GM18511 (cell line): ENCODE measurements around the gene GJD2.

Source experiments
- ATAC-seq: cut with Tn5 transposase; IDR thresholded peaks from one replicate; pipeline ENCODE4 v1.9.1; 2021; ENCODE audit warnings: mild to moderate bottlenecking, moderate library complexity; ENCODE audit not compliant: unreplicated experiment

Gene GJD2

DNA sequence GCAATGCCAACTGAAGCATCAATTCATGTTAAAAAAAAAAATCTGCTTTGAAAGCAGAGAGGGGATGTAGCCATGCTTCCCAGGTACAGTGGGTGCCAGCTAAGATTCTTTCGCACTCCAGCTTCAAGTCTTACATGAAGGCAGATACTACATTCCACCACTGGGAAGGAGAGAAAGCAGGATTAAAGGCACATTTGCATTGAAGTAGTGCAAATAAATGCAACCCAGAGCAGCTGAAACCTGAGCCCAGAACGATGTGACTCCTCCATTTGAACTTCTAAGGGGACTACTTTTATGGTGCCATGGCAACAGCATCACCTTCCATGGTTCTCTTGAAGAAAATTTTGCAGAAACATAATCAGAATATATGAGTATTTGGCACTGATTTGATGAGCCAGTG, 19.1 kb upstream of the GJD2 start:
- ATAC-seq = no peak

DNA sequence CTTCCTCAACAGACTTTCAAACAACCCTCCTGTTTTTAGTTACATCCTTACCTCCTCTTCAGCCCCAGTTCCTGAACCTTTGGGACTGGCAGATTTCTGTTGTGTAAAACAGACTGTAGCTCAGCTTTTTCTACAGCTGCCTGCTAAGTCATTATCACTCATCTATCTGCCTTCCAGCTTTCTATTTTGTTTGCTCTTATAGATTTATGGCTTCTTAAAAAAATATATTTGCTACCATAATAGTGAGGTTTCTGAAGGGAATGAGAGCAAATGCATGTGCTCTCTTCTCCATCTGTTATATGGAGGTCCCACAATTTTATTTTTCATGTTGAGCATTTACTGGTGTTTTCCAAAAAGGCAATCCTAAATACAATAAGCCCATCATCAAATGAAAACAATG, 18.2 kb upstream of the GJD2 start:
- ATAC-seq = no peak

DNA sequence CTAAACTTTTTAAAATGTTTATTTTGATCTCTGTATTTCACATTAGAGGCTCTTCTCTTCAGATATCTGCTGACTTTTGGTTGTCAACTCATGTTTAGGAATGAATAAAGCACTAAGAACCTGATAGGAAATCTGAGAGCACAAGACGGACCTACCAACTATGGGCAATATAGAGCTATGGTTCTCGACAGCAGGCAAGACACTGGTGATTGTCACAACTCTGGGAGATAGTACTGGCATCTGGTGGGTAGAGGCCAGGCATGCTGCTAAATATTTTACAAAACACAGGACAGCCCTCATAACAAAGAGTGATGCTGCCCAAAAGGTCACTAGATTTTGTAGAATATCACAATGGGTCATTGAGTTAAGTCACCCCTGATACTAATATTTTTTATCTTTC, 17.5 kb upstream of the GJD2 start:
- no peak for ATAC-seq

DNA sequence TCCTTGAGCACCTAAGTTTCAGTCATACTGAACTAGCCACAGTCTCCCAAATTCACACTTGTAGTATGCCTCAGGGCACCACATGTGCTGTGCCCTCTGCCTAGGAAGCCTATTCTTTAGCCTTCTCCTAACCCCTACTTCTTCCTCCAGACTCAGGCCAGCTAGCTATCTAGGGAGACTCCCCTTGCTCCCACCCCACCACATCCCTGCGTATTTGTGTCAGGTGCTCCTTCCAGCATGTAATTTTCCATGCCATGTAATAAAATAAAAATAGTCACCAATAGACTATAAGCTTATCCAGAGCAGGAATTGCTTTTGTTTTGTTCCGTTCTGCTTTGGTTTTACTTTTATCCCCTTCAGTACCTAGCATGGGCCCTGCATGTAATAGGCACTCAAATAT, 14.9 kb upstream of the GJD2 start:
- no peak for ATAC-seq

DNA sequence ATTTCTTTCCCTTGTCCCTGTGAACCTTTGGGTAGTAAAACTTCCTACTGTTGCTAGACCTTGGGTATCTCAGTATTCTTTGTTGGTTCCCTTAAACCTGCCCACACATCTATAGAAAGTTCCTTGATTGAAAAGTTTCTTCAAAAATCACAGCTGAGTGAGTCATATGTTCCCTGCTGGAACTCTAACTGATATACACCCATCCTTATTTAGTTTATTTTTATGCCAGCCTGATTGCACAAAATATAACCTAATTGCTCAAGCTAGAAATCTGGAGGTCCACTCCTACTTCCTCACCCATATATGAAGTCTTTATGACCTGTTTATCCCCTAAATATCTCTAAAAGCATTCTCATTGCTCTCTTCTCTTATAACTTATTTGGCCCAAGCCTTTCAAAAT, 13.7 kb upstream of the GJD2 start:
- ATAC-seq = no peak

DNA sequence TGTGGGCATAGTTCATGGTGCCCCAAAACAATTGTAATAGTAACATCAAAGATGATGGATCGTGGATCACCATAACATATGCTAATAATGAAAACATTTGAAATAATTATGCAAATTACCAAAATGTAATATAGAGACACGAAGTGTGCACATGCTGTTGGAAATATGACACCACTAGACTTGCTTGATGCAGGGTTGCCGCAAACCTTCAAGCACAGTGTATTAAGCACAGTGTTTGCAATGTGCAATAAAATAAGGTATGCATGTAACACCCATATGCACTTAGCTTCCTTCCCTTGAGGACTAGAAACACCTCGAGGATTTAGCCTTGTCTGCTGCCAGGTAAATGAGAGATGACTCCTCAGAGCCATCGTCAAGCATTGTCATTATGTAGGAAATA, 10.9 kb upstream of the GJD2 start:
- ATAC-seq = no peak

DNA sequence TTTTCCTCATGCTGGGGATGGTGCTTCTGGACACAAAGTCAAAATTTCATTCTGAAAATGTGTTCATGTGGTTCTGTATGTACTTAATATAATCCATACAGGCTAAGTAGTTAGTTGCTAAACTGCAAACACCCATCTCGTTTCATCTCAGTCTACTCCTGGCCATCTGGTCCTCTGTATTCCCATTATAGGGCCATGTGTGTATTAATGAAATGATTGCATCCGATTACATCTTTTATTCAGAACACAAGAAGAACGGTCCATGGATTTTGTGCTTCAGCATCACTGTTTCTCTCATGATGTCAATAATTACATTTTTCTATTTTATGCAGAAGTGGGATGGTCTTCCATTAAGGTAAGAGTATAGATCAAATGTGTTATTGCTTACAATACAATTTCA, 6.1 kb upstream of the GJD2 start:
- no peak for ATAC-seq

DNA sequence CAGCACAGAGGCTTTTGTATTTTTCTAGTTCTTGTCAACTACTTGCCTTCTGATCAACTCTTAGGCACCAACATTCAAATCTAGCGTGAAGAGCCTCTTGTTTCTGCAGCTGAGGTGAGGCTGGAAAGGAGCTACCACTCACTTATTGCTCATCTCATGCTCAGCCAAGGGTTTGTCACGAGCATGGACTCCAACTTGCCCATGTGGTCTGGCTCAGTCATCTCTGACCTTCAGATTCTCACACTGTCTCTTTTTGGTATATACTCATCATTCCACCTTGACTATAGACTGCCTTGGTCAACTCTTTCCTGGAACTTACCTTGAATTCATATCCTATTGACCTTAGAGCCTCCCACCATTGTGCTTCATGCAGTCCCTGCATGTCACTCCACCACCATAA, 5.2 kb upstream of the GJD2 start:
- ATAC-seq = no peak

DNA sequence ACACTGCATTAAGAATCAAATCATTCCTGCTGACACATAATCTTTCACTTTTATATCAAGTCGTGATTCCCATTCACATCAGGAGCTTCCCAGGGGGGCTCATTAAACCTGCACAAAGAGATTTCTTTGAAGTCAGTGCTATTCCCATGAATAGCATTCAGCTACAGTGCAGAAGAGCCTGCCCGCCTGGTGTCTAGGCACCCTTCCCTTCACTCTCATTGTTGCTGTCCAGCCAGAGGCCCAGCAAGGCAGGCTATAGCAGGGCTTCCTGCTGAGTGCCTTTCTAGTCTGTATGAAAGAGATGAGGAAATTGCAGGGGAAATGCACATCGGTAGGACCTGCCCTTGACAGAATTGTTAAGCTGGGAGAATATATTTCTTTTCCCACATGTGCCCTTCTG, 4.5 kb upstream of the GJD2 start:
- no peak for ATAC-seq

DNA sequence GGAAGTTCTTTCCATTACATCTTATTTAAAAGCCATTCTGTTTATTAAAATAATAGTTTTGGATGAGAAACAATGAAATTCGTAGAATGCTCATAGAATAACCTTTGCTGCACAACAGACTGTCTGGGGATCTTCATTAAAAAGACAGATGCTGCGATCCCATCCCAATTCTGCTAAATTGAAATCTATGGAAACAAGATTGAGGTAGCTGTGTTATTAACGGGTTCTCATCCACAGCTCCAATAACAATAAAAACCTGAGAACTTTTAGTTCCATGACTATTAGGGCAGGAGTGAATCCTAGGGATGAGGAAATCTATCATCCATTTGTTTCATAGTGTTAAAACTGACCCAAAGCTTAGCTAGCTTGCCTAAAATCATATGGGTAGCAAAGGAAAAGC, 2.5 kb upstream of the GJD2 start:
- no peak for ATAC-seq

DNA sequence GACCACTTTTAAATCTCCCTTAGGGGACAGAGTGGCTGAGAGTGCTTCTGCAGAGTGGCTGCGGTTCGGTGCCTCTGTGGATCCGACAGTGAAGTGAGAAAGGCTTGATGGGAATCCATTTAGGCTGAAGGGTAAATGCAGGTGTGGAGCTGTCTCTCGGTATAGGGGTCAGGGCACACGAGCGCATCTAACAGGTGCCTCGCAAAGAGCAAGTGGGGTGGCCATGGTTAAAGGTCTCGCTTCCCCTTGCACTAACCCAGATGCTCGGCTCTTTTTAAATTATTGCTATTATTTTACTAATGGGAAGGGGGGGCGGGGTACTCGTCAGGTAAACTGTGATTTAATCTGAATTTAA, 598 bp upstream of the GJD2 start:
- no peak for ATAC-seq

DNA sequence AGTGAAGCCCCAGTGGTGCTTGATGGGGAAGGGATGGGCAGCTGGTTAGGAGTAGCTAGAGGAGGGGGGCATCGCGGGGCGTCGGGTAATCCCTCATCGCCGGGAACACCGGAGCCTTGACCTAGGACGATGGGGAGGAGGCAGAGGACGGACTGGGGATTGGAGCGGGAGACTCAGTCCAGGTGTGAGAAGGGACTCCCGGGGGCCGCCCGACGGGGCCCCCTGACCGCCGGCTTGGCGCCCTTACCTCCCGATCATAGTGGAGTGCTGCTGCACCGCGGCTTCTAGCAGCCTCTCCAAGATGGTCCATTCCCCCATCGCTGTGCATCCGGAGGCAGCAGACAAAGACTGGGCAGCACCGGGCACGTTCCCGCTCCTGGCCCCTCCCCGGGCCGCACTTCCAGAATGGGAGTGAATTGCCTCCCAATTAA, 612 bp downstream of the GJD2 start:
- no peak for ATAC-seq

DNA sequence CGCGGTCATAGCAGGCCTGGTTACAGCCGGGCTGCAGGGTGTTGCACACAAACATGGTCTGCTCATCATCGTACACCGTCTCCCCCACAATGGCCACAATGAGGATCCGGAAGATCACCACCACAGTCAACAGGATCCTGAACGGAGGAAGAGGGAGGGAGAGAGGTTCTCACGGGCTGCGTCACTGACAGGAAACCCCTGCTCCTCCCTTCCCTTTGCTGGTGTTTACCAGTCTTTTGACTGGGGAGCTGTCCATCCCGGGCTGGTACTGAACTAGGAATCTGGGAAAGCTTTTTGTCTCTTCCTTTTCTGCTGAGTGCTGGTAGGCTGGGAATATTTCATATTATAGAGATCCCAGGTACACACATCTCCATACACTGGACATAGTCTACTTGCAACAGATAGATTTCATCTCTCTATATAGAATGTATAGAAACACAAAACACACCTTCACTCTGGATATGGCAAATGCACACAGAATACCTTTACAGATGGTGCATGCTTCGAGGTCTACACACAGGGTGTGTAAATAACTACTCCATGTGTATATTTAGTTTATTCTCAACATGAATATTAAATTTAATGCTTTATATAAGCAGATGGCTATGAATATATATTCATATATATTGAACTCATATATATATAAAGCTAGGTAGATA, 1.4 kb downstream of the GJD2 start:
- ATAC-seq = no peak

DNA sequence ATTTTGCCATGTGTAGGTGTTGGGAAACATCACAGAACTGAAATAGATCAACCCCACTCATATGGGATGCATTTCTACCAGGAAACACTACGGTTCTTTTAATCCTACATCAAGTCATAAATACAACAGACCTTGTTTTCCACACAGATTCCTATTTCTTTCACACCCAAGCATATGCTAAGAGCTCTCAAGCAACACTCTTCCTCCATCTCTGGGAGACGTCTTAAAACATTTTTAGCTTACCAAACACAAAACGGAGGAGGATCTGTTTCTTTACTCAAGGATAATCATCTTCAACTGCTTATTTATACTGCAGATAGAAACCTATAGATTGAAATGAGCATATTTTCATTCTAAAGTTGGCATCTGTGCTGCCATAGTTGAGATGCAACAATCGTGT, 5.1 kb downstream of the GJD2 start:
- no peak for ATAC-seq

DNA sequence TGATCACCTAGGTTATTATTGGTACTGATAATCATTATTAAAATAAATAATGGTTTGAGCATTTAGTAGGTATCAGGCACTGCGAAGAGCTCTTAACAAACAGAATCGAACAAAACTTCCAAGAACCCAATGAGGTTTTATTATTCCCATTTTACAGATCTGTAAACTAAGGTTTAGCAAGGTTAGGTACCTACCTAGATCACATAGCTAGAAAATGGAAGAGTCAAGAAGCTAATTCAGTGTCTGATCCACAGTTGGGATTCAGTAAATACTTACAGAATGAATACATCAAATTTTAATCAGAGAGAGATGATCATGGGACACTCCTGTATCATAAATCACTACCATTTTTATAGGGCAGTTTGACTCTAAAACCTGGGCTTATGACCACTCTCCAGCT, 15.5 kb downstream of the GJD2 start:
- no peak for ATAC-seq

DNA sequence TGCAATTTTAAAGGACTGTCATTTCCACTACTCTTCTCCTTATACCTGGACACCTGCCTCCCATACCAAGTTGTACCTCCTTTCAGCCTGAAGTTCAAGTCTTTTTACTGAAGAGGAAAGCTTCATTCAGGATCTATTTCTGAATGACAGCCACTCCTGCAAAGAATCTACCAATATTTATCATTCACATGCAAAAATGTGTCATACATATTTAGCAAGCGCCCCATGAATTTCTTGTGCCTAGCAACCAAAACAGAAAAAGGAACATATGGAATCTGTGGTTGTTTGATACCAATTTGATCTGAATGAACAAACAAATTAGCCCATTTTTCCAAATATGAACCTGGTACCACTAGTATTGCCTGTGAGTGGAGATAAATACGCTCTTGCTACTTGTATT, 16.8 kb downstream of the GJD2 start:
- no peak for ATAC-seq

DNA sequence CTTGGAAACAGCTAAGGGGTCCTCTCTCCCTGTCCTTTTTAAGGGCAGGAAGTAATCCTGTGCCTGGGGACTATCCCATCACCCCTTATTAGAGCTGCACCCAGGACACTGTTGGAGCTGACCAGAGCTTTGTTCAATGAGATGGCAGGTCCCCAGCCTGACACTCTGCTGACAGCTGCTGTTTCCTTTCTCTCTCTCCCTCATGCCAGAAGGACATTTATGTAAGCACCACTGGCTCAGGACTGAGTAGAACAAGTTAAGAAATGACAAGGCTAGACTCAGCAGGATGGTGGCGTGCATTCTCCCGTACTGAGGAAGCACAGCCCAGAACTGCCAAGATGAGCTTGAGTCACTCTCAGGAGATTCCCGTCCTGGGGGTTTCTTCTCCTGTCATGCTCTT, 17.3 kb downstream of the GJD2 start:
- ATAC-seq = no peak

DNA sequence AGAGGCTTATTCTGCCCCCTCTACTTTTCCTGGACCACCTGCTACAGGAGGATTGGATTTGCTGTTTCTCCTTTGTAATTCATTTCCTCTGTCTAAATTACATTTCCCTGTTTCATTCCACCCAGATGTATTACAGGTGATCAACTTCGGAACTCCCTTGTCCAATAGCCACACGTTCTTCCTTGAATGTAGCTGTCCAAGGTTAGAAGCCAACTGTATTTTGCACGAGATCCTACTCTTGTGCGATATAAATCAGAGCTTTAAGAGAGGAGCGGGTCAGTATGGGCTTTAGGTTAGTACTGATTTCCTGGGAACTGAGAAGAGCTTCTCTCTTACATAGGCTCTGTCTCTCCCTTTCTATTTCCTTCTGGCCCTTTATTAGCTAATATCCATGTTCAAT, 20.5 kb downstream of the GJD2 start:
- ATAC-seq = no peak

DNA sequence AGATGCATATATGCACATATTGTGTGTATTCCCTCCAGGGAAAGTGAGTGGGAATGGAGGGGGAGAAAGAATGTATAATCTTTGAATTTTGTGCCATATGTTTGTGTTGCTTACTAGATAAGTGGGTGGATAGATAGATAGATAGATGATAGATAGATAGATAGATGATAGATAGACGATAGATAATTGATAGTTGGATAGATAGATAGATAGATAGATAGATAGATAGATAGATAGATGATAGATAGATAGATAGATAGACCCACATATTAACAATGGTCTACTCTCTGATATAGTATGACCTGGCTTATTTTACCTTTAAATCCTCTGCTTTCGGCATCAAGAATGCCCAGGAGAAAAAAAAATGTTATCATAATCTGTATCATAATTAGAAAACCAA, 21.2 kb downstream of the GJD2 start:
- no peak for ATAC-seq

DNA sequence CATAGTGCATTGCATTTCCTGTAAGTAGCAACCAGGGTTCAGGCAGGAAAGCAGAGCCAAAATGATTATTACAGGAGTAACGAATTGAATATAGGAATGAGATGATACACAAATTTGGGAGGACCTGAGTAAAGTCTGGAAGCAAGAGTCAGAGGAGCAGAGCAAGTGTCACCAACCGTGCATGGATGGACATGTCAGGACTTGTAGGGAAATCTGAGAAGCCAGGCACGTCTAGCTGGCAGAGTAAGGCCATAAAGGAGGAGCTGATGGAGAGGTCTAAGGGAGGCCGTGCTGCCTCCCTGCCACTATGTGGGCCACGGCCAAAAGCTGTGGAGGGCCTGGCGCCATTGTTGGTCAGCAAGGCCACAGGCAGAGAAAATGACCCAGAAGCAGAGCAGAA, 22.4 kb downstream of the GJD2 start:
- ATAC-seq = no peak

DNA sequence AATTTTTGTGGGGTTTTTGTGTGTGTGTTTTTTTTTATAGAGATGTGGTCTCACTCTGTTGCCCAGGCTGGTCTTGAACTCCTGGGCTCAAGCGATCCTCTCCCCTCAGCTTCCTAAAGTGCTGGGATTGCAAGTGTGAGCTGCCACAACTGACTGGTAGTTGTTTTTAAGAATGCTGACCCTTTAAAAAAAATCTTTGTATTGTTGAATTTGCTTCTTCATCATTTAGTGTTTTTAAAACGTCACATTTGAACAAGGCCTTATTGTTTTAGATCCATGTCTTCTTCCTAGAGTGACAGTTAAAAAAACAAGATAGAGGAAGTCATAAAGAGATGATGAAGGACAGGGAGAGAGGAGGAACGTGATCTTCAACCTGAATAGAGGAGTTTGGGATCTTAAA, 24.1 kb downstream of the GJD2 start:
- no peak for ATAC-seq

DNA sequence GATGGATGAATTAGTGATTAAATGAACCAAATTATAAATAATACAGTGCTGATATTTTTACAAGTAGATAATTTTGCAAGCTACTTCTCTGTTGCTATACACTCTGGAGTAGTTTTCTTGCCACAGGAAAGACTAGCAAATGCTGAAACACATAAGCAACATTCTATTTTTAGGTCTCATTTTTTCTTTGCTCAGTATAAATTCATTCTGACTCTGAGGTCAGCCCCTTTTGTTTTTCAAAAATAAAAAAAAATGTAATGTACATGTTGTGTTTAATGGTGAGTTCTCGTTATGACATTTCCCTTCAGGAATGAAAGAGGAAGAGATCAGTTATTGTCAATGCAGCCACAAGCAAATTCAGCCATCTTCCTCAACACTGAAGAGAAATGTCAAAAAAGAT, 24.9 kb downstream of the GJD2 start:
- ATAC-seq = no peak

DNA sequence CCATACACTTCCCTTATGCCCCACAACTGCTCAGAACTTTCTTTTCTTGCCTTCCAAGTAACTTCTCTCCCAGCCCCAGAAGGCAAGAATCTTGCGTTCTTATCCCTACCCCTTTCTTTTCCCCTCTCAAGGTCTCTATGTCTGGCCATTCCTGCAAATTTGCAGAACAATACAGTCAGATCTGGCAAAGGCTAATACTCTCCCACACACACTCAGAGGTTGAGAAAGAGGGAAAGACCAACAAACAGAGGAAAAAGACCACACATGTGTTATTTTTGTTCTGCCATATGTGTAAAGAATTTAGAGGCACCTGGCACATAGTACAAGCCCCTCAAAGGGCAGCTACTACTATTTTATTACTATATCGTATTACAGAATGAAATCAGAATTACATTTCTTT, 25.7 kb downstream of the GJD2 start:
- no peak for ATAC-seq
